GM23338 (cell line): ENCODE results near the gene ACADVL.

Source experiments
- EZH2 ChIP-seq: fragments of 200-600 bp; sonication (generic); IDR thresholded peaks from one replicate; pipeline ENCODE4 v1.8.0; 2017; ENCODE audit warnings: antibody characterized with exemption, mild to moderate bottlenecking, low read depth; ENCODE audit not compliant: unreplicated experiment
- EZH2phosphoT487 ChIP-seq: fragments of 200-600 bp; sonication (generic); IDR thresholded peaks from one replicate; pipeline ENCODE4 v1.8.1; 2018; ENCODE audit warnings: antibody characterized with exemption; ENCODE audit not compliant: unreplicated experiment
- JUNB ChIP-seq: IDR thresholded peaks from one replicate; pipeline ENCODE4 v1.6.1; 2016; ENCODE audit warnings: antibody characterized with exemption; ENCODE audit not compliant: unreplicated experiment
- POLR2AphosphoS5 ChIP-seq: IDR thresholded peaks from 2 replicates; pipeline ENCODE4 v1.6.1; 2016; ENCODE audit warnings: antibody characterized with exemption, low read depth
- ZNF331 ChIP-seq: fragments of 250-450 bp; sonication (Bioruptor Pico); IDR thresholded peaks from 2 replicates; pipeline ENCODE4 v1.5.0; 2020; ENCODE audit warnings: low read depth, mild to moderate bottlenecking, moderate library complexity
- TF ChIP-seq, protein P1 (sequence below), 2 experiments: fragments of 200-600 bp in 1 of 2; sonication (generic) in 1 of 2; conservative IDR thresholded peaks; 2 replicates each; pipeline versions ENCODE4 v1.5.1 to v1.6.1; 2016 to 2017; ENCODE audit warnings: antibody characterized with exemption in 2 of 2, low read depth in 2 of 2, mild to moderate bottlenecking in 2 of 2, moderate library complexity in 1 of 2
- TF ChIP-seq, protein P2 (sequence below): IDR thresholded peaks from 2 replicates; pipeline ENCODE4 v1.6.1; 2016; ENCODE audit warnings: antibody characterized with exemption

- TF ChIP-seq, protein P1, sequence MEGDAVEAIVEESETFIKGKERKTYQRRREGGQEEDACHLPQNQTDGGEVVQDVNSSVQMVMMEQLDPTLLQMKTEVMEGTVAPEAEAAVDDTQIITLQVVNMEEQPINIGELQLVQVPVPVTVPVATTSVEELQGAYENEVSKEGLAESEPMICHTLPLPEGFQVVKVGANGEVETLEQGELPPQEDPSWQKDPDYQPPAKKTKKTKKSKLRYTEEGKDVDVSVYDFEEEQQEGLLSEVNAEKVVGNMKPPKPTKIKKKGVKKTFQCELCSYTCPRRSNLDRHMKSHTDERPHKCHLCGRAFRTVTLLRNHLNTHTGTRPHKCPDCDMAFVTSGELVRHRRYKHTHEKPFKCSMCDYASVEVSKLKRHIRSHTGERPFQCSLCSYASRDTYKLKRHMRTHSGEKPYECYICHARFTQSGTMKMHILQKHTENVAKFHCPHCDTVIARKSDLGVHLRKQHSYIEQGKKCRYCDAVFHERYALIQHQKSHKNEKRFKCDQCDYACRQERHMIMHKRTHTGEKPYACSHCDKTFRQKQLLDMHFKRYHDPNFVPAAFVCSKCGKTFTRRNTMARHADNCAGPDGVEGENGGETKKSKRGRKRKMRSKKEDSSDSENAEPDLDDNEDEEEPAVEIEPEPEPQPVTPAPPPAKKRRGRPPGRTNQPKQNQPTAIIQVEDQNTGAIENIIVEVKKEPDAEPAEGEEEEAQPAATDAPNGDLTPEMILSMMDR (conservative IDR thresholded peaks at IDR 0.05; ENCODE audit: low read depth in 2 of 2): no peak
- no peak for TF ChIP-seq ZNF331 (CRISPR knock-in tag)
- TF ChIP-seq EZH2: no peak
- no peak for TF ChIP-seq JUNB
- no peak for TF ChIP-seq EZH2phosphoT487
- TF ChIP-seq, protein P2, sequence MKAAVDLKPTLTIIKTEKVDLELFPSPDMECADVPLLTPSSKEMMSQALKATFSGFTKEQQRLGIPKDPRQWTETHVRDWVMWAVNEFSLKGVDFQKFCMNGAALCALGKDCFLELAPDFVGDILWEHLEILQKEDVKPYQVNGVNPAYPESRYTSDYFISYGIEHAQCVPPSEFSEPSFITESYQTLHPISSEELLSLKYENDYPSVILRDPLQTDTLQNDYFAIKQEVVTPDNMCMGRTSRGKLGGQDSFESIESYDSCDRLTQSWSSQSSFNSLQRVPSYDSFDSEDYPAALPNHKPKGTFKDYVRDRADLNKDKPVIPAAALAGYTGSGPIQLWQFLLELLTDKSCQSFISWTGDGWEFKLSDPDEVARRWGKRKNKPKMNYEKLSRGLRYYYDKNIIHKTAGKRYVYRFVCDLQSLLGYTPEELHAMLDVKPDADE: no peak
- TF ChIP-seq POLR2AphosphoS5: no peak
These were observed 35.1 kb upstream of the ACADVL start for GRCh38 chr17:7184647-7185046.
